ENCODE data around the gene PTPN6.

- no peak for TF ChIP-seq CTCF (IDR thresholded peaks at IDR 0.05)
- TF ChIP-seq EZH2phosphoT487 (IDR thresholded peaks at IDR 0.05): no peak
- no peak for TF ChIP-seq EZH2 (IDR thresholded peaks at IDR 0.05)
These were observed 4.2 kb downstream of the PTPN6 start for GRCh38 chr12:6955108-6956020.

All from neural progenitor cell (in vitro differentiated cells).